ENCODE results near the gene PRPF38B. TPM values are rescaled to one million over a fixed set of nuclear protein-coding genes. Genes with fewer than 3 reads are reported as not detected.
A peak's percentile ranks its signal among the peaks of the same experiment; 100 is the strongest.
"Not testable (repeated sequence)": the region's sequence is repeated elsewhere in the genome, so short reads cannot be mapped to it uniquely, and the experiment has no call there.

Gene PRPF38B
- total and polyA plus RNA-seq, 9 of the 15 experiments (the other 6 are each of a cell fraction or from before 2014, with no cell fraction given), result 25.3 to 85.5 (median 66.4) TPM

GRCh38 chr1:108701176-108701849 is 9.2 kb downstream of the PRPF38B start (continued):
- no peak for TF ChIP-seq CTCF (IDR thresholded peaks at IDR 0.05 in 2 of 3, conservative IDR thresholded peaks at IDR 0.05 in 1 of 3; ENCODE audit: insufficient read depth in 2 of 3, low read depth in 1 of 3, low read length in 3 of 3)
- TF ChIP-seq SUPT5H (IDR thresholded peaks at IDR 0.05), result peak; percentile 26; the same call in 1 of the 2 replicates
- no peak for TF ChIP-seq KLF16 (IDR thresholded peaks at IDR 0.05)

- POLR2A ChIA-PET, result interaction anchor here (0.6 to 6.5 kb wide), 9 partner anchors 9 to 168 kb away, joined by 3 to 97 read pairs (median 4); partner anchors contain the start of genes FNDC7 and PRPF38B
- ATAC-seq, result peak; percentile 1; the same call in 2 of the 3 replicates
- H3K27ac ChIP-seq (ENCODE audit: extremely low read depth, low read depth, low read length); H3K9me3 ChIP-seq (replicated peaks; ENCODE audit: control insufficient read depth, insufficient read depth, low read depth, low read length); H3K27me3 ChIP-seq (ENCODE audit: control insufficient read depth in 2 of 2, insufficient read depth in 2 of 2, low read length in 2 of 2); H3K4me2 ChIP-seq (ENCODE audit: insufficient read depth, low read length); H3K4me1 ChIP-seq (replicated peaks in 1 of 2; ENCODE audit: control insufficient read depth in 2 of 2, insufficient read depth in 2 of 2, low read length in 2 of 2); BruUV-seq (replicated peaks); DNase-seq (ENCODE audit: extremely low read depth in 1 of 4, low spot score in 3 of 4); FAIRE-seq; H3K4me3 ChIP-seq; H3K9me1 ChIP-seq (ENCODE audit: control insufficient read depth, insufficient read depth, low read length); CTCF ChIA-PET (ENCODE audit: low intra/inter-chr PET ratio); in situ Hi-C loops (cut with MboI); H4K20me1 ChIP-seq (replicated peaks; ENCODE audit: control insufficient read depth, insufficient read depth, low read length); H2AFZ ChIP-seq (ENCODE audit: low read depth, low read length); H3K79me2 ChIP-seq (ENCODE audit: control insufficient read depth, insufficient read depth, low read length); H3K9ac ChIP-seq (ENCODE audit: insufficient read depth in 1 of 2, low read depth in 2 of 2, low read length in 2 of 2): not testable (repeated sequence)
- 84% methylated on average over 6 of the region's 6 CpGs for WGBS (ENCODE audit: insufficient coverage, low coverage, missing lambda C conversion rate)
- peaks cover 52% of the 10 kb centered on the region for H3K36me3 ChIP-seq (ENCODE audit: control insufficient read depth, insufficient read depth, low read length)
- TF ChIP-seq POLR2B (IDR thresholded peaks at IDR 0.05; ENCODE audit: low read depth, partially characterized antibody), result peak; percentile 30
- 0 out of 2 replicates have a peak, but pooled peaks have one; percentile 17 for TF ChIP-seq ADNP (tag; IDR thresholded peaks at IDR 0.05)
- peak; percentile 38 for TF ChIP-seq EWSR1 (IDR thresholded peaks at IDR 0.05; ENCODE audit: borderline replicate concordance, low read depth, partially characterized antibody)
- peak; percentile 74 for TF ChIP-seq POLR2A (conservative IDR thresholded peaks at IDR 0.05)
- peak; percentile 50 for TF ChIP-seq CEBPB (tag; IDR thresholded peaks at IDR 0.05)
- TF ChIP-seq CBX1 (IDR thresholded peaks at IDR 0.05; ENCODE audit: low read depth), result peak; percentile 72; the same call in 1 of the 2 replicates
- TF ChIP-seq HBP1 (CRISPR knock-in tag; IDR thresholded peaks at IDR 0.05), result 0 out of 2 replicates have a peak, but pooled peaks have one; percentile 13
- peak; percentile 14 for TF ChIP-seq E2F8 (IDR thresholded peaks at IDR 0.05; ENCODE audit: low read depth, partially characterized antibody)
- TF ChIP-seq SUPT5H (IDR thresholded peaks at IDR 0.05), result peak; percentile 74
- TF ChIP-seq FOXK1 (CRISPR knock-in tag; IDR thresholded peaks at IDR 0.05; ENCODE audit: borderline replicate concordance), result 0 out of 2 replicates have a peak, but pooled peaks have one; percentile 23
- intact Hi-C loops (cut with micrococcal nuclease), result loop anchor here (2.0 kb wide), 1 partner anchor 45 kb away; the partner anchor contains the start of gene STXBP3
Measured at GRCh38 chr1:108702109-108702508, 10.0 kb downstream of the PRPF38B start.

Measured in K562 (cell line).